Mesendoderm (in vitro differentiated cells): ENCODE results near the gene PDZD2.

Source experiments
- DNase-seq: peaks from one replicate; pipeline ENCODE4 v3.0.0; 2013
- H2AK5ac ChIP-seq: 2 replicates; pipeline ENCODE4 v1.6.1; 2013; ENCODE audit warnings: low read length, inconsistent platforms
- H2BK120ac ChIP-seq: 2 replicates; pipeline ENCODE4 v1.6.1; 2013; ENCODE audit warnings: low read depth, mild to moderate bottlenecking, low read length, moderate library complexity, mixed read lengths
- H2BK15ac ChIP-seq: replicated peaks from 2 replicates; pipeline ENCODE4 v1.6.1; 2013; ENCODE audit warnings: low read depth, mild to moderate bottlenecking, moderate library complexity
- H2BK5ac ChIP-seq: 2 replicates; pipeline ENCODE4 v1.6.1; 2013; ENCODE audit warnings: low read length, inconsistent platforms
- H3K18ac ChIP-seq: 2 replicates; pipeline ENCODE4 v1.6.1; 2013; ENCODE audit warnings: mild to moderate bottlenecking, low read length, mixed read lengths
- H3K23ac ChIP-seq: one replicate; pipeline ENCODE4 v1.6.1; 2013; ENCODE audit warnings: low read length
- H3K27ac ChIP-seq: 2 replicates; pipeline ENCODE4 v1.5.1; 2013; ENCODE audit warnings: low read depth, mild to moderate bottlenecking, inconsistent platforms, low read length, moderate library complexity
- H3K27me3 ChIP-seq: 2 replicates; pipeline ENCODE4 v1.6.1; 2013; ENCODE audit warnings: low read length, control low read depth, mild to moderate bottlenecking, inconsistent platforms; ENCODE audit not compliant: insufficient read depth, poor library complexity
- H3K36me3 ChIP-seq: 2 replicates; pipeline ENCODE4 v1.6.1; 2013; ENCODE audit warnings: low read length, inconsistent platforms; ENCODE audit not compliant: control insufficient read depth, insufficient read depth
- H3K4ac ChIP-seq: one replicate; pipeline ENCODE4 v1.6.1; 2013; ENCODE audit warnings: low read depth, mild to moderate bottlenecking, low read length, moderate library complexity
- H3K4me1 ChIP-seq: 2 replicates; pipeline ENCODE4 v1.6.1; 2013; ENCODE audit warnings: low read depth, low read length, inconsistent platforms; ENCODE audit not compliant: control insufficient read depth
- H3K4me2 ChIP-seq: 2 replicates; pipeline ENCODE4 v1.6.1; 2013; ENCODE audit warnings: low read length
- H3K4me3 ChIP-seq: 2 replicates; pipeline ENCODE4 v1.5.1; 2013; ENCODE audit warnings: mild to moderate bottlenecking, low read length
- H3K56ac ChIP-seq: one replicate; pipeline ENCODE4 v1.6.1; 2013; ENCODE audit warnings: low read length
- H3K79me1 ChIP-seq: 2 replicates; pipeline ENCODE4 v1.6.1; 2013; ENCODE audit warnings: low read length, inconsistent platforms
- H3K79me2 ChIP-seq: 2 replicates; pipeline ENCODE4 v1.6.1; 2013; ENCODE audit warnings: mild to moderate bottlenecking, low read length; ENCODE audit not compliant: control insufficient read depth, insufficient read depth
- H3K9ac ChIP-seq: 2 replicates; pipeline ENCODE4 v1.6.1; 2013; ENCODE audit warnings: low read length, inconsistent platforms
- H4K5ac ChIP-seq: one replicate; pipeline ENCODE4 v1.6.1; 2013; ENCODE audit warnings: low read length
- H4K8ac ChIP-seq: one replicate; pipeline ENCODE4 v1.6.1; 2013; ENCODE audit warnings: low read depth, mild to moderate bottlenecking, control low read depth, low read length, moderate library complexity
- WGBS: extraction: QIAGEN DNeasy Blood & Tissue Kit; methylation state at CpG from one replicate; pipeline ENCODE4 v1.1.7; 2013; ENCODE audit warnings: low lambda C conversion rate, missing lambda C conversion rate; ENCODE audit not compliant: insufficient coverage; ENCODE audit errors: extremely low coverage; 5-methylcytosine and 5-hydroxymethylcytosine counted together

Gene PDZD2

DNA sequence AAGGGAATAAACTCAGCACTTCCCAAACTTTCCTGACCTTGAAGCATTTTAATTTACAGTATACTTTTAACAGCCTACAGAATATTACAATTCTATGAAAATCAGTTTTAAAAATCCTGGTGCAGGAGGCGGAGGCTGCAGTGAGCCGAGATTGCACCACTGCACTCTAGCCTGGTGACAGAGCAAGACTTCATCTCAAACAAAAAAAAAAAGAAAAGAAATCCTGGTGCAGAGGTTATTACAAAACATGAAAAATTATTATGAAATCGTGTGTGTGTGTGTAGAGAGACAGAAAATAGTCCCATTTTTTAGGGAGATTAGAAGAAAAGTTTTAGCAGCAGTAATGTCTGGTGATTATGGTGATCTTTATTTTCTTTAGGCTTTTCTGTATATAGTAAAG is 508.3 kb downstream of the PDZD2 start:
- Histone ChIP-seq H3K27ac (no peak overlapping the region), H3K56ac (no peak overlapping the region), H2BK5ac (no peak overlapping the region), H2AK5ac (no peak overlapping the region), H3K23ac (no peak overlapping the region), H3K4me3 (no peak overlapping the region), H2BK15ac (no peak overlapping the region), H3K79me2 (peaks cover 58% of the 10 kb centered on the region), H4K5ac (no peak overlapping the region), H3K4me2 (no peak overlapping the region), H3K9ac (no peak overlapping the region), H3K4ac (no peak overlapping the region), H2BK120ac (no peak overlapping the region), H3K27me3 (no peaks in the 10 kb centered on the region), H4K8ac (no peak overlapping the region), H3K79me1 (peaks cover 6% of the 10 kb centered on the region), H3K4me1 (no peaks in the 10 kb centered on the region), H3K18ac (no peak overlapping the region), H3K36me3 (no peaks in the 10 kb centered on the region)
- DNase-seq: no peak
- WGBS: no CpG with 5 or more reads among the region's 3 CpGs

DNA sequence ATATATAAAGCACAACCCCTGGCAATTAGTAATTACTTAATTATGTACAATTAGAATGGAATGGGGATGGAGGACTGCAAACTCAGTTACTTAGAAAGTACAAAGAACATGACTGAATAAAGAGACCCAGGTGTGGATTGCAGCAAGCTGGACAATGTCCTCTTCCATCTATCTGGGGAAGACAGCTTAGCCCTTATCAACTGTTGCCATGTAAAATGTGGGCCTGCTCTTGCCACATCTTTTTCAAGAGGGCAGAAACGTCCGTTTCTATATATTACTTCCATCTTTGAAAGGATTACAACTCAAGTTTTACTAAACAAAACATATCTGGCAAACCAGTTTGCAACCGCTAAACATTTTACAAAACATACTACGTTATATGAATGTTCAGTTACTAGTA is 509.0 kb downstream of the PDZD2 start:
- Histone ChIP-seq H3K18ac (no peak overlapping the region), H3K27ac (no peak overlapping the region), H2BK120ac (no peak overlapping the region), H3K56ac (no peak overlapping the region), H2AK5ac (no peak overlapping the region), H3K27me3 (no peaks in the 10 kb centered on the region), H3K79me1 (peaks cover 6% of the 10 kb centered on the region), H3K4ac (no peak overlapping the region), H3K9ac (no peak overlapping the region), H3K4me2 (no peak overlapping the region), H2BK5ac (no peak overlapping the region), H2BK15ac (no peak overlapping the region), H3K79me2 (peaks cover 64% of the 10 kb centered on the region), H3K4me3 (no peak overlapping the region), H3K23ac (no peak overlapping the region), H4K5ac (no peak overlapping the region), H4K8ac (no peak overlapping the region), H3K36me3 (no peaks in the 10 kb centered on the region), H3K4me1 (no peaks in the 10 kb centered on the region)
- DNase-seq: no peak
- WGBS: no CpG with 5 or more reads among the region's 4 CpGs

GRCh38 chr5:32150366-32150765 is 511.4 kb downstream of the PDZD2 start:
- Histone ChIP-seq H3K79me2 (peaks cover 64% of the 10 kb centered on the region), H2BK15ac (no peak overlapping the region), H3K56ac (no peak overlapping the region), H3K9ac (no peak overlapping the region), H3K27me3 (no peaks in the 10 kb centered on the region), H3K36me3 (no peaks in the 10 kb centered on the region), H3K18ac (no peak overlapping the region), H3K4ac (no peak overlapping the region), H2BK5ac (no peak overlapping the region), H4K8ac (no peak overlapping the region), H3K4me3 (no peak overlapping the region), H3K23ac (no peak overlapping the region), H3K79me1 (peaks cover 4% of the 10 kb centered on the region), H4K5ac (no peak overlapping the region), H3K4me1 (no peaks in the 10 kb centered on the region), H3K4me2 (no peak overlapping the region), H3K27ac (no peak overlapping the region), H2AK5ac (no peak overlapping the region), H2BK120ac (no peak overlapping the region)
- no CpG with 5 or more reads among the region's 1 CpG for WGBS
- no peak for DNase-seq

DNA sequence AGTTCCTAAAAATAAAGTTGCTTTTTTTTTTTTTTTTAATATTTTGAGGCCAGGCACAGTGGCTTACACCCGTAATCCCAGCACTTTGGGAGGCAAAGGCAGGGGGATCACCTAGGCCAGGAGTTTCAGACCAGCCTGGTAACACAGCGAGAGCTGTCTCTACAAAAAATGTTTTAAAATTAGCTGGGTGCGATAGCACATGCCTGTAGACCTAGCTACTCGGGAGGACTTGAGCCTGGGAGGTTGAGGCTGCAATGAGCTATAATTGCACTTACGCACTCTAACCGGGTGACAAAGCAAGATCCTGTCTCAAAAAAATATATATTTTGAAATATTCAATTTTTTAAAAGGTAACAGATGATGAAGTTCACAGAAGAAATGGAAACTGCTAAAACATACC is 512.3 kb downstream of the PDZD2 start:
- H3K56ac ChIP-seq: no peak overlapping the region
- H3K9ac ChIP-seq: no peak overlapping the region
- H3K4me1 ChIP-seq: no peaks in the 10 kb centered on the region
- H4K5ac ChIP-seq: no peak overlapping the region
- H2BK15ac ChIP-seq: no peak overlapping the region
- no peak overlapping the region for H2AK5ac ChIP-seq
- no peaks in the 10 kb centered on the region for H3K27me3 ChIP-seq
- no peak overlapping the region for H2BK120ac ChIP-seq
- H3K4me2 ChIP-seq: no peak overlapping the region
- no peak overlapping the region for H4K8ac ChIP-seq
- H2BK5ac ChIP-seq: no peak overlapping the region
- peaks cover 63% of the 10 kb centered on the region for H3K79me2 ChIP-seq
- H3K23ac ChIP-seq: no peak overlapping the region
- no peak overlapping the region for H3K27ac ChIP-seq
- H3K4ac ChIP-seq: no peak overlapping the region
- H3K4me3 ChIP-seq: no peak overlapping the region
- no CpG with 5 or more reads among the region's 6 CpGs for WGBS
- peaks cover 4% of the 10 kb centered on the region for H3K79me1 ChIP-seq
- H3K18ac ChIP-seq: no peak overlapping the region
- no peaks in the 10 kb centered on the region for H3K36me3 ChIP-seq
- no peak for DNase-seq

GRCh38 chr5:32153723-32154122 is 514.8 kb downstream of the PDZD2 start:
- H2BK5ac ChIP-seq: no peak overlapping the region
- no peaks in the 10 kb centered on the region for H3K36me3 ChIP-seq
- no peak overlapping the region for H3K9ac ChIP-seq
- no peak overlapping the region for H2AK5ac ChIP-seq
- H3K18ac ChIP-seq: no peak overlapping the region
- H3K56ac ChIP-seq: no peak overlapping the region
- H3K23ac ChIP-seq: no peak overlapping the region
- H3K4me3 ChIP-seq: no peak overlapping the region
- H2BK15ac ChIP-seq: no peak overlapping the region
- no peak overlapping the region for H3K4ac ChIP-seq
- no peak overlapping the region for H2BK120ac ChIP-seq
- H3K79me2 ChIP-seq: peaks cover 70% of the 10 kb centered on the region
- H4K8ac ChIP-seq: no peak overlapping the region
- peaks cover 8% of the 10 kb centered on the region for H3K79me1 ChIP-seq
- H3K27me3 ChIP-seq: no peaks in the 10 kb centered on the region
- H3K4me2 ChIP-seq: no peak overlapping the region
- no peak overlapping the region for H4K5ac ChIP-seq
- H3K27ac ChIP-seq: no peak overlapping the region
- peaks cover 4% of the 10 kb centered on the region for H3K4me1 ChIP-seq
- WGBS: no CpG with 5 or more reads among the region's 3 CpGs
- no peak for DNase-seq

DNA sequence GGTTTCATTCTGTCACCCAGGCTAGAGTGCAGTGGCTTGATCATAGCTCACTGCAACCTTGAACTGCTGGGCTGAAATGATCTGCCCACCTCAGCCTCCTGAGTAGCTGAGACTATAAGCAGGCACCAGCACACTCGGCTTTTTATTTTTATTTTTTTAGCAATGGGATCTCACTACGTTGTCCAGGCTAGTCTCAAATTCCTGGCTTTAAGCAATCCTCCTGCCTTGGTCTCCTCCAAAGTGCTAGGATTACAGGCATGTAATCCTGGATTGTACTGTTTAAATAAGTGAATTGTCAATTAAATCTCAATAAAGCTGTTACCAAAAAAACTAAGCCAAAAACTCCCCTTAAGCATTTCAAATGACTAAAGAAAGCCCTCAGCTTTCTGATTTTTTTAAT is 516.3 kb downstream of the PDZD2 start:
- Histone ChIP-seq H3K56ac (no peak overlapping the region), H3K4me3 (no peak overlapping the region), H3K9ac (no peak overlapping the region), H4K8ac (no peak overlapping the region), H3K23ac (no peak overlapping the region), H3K18ac (no peak overlapping the region), H3K79me2 (peaks cover 74% of the 10 kb centered on the region), H3K4ac (no peak overlapping the region), H4K5ac (no peak overlapping the region), H2AK5ac (no peak overlapping the region), H3K27ac (no peak overlapping the region), H3K27me3 (no peaks in the 10 kb centered on the region), H2BK15ac (no peak overlapping the region), H2BK120ac (no peak overlapping the region), H3K79me1 (peaks cover 7% of the 10 kb centered on the region), H3K36me3 (peaks cover 2% of the 10 kb centered on the region), H2BK5ac (no peak overlapping the region), H3K4me1 (peaks cover 4% of the 10 kb centered on the region), H3K4me2 (no peak overlapping the region)
- no CpG with 5 or more reads among the region's 2 CpGs for WGBS
- DNase-seq: no peak
